IMR-90 (cell line): ENCODE data around the gene CFAP43.
A peak's percentile ranks its signal among the peaks of the same experiment; 100 is the strongest.

ENCODE experiments used
- CEBPB ChIP-seq: IDR thresholded peaks from 2 replicates; pipeline ENCODE4 v1.6.1; 2012; ENCODE audit warnings: low read depth, low read length, improper control_type of control experiment
- CTCF ChIP-seq: conservative IDR thresholded peaks from 2 replicates; pipeline ENCODE4 v1.5.1; 2012; ENCODE audit warnings: mild to moderate bottlenecking, low read depth, low read length, improper control_type of control experiment
- FOS ChIP-seq: fragments of 150-350 bp; IDR thresholded peaks from 2 replicates; pipeline ENCODE4 v1.6.1; 2016; ENCODE audit warnings: low read depth, low read length
- SMC3 ChIP-seq: fragments of 150-350 bp; IDR thresholded peaks from 2 replicates; pipeline ENCODE4 v1.6.1; 2016; ENCODE audit warnings: low read depth, mild to moderate bottlenecking, antibody characterized with exemption, low read length, moderate library complexity

- no peak for TF ChIP-seq CTCF
- no peak for TF ChIP-seq FOS
- no peak for TF ChIP-seq SMC3
- TF ChIP-seq CEBPB = peak; percentile 57; the same call in 1 of the 2 replicates
Observed at GRCh38 chr10:104099269-104099668, 132.9 kb downstream of the CFAP43 start.
